ENCODE results near the gene OSBPL8.

The OSBPL8 gene

GRCh38 chr12:76555797-76556196 lies 3.8 kb downstream of the OSBPL8 start:
- peaks cover 4% of the 10 kb centered on the region for H3K4me1 ChIP-seq (ENCODE audit: control insufficient read depth, insufficient read depth, low read length)
- no peaks in the 10 kb centered on the region for H3K36me3 ChIP-seq (ENCODE audit: control insufficient read depth in 2 of 2, insufficient read depth in 2 of 2, low read length in 2 of 2)
- no peak overlapping the region for H3K27ac ChIP-seq (ENCODE audit: low read length)
- H3K4me3 ChIP-seq (ENCODE audit: low read length in 2 of 2) = no peak overlapping the region
- H3K9ac ChIP-seq (ENCODE audit: low read length in 2 of 2) = no peak overlapping the region
- H3K9me3 ChIP-seq (ENCODE audit: control insufficient read depth in 2 of 2, low read length in 2 of 2) = no peaks in the 10 kb centered on the region
- no peaks in the 10 kb centered on the region for H3K27me3 ChIP-seq (ENCODE audit: control insufficient read depth in 1 of 2, insufficient read depth in 2 of 2, low read length in 2 of 2)

GRCh38 chr12:76555231-76555767 lies 4.3 kb downstream of the OSBPL8 start:
- no peak overlapping the region for H3K9ac ChIP-seq (ENCODE audit: low read length in 2 of 2)
- H3K27ac ChIP-seq (ENCODE audit: low read length) = no peak overlapping the region
- H3K27me3 ChIP-seq (ENCODE audit: control insufficient read depth in 1 of 2, insufficient read depth in 2 of 2, low read length in 2 of 2) = no peaks in the 10 kb centered on the region

GRCh38 chr12:76554405-76555230 lies 5.0 kb downstream of the OSBPL8 start:
- no peak overlapping the region for H3K27ac ChIP-seq (ENCODE audit: low read length)
- H3K9me3 ChIP-seq (ENCODE audit: control insufficient read depth in 2 of 2, low read length in 2 of 2) = no peaks in the 10 kb centered on the region

More at GRCh38 chr12:76555231-76555767, 4.3 kb downstream of the OSBPL8 start:
- Histone ChIP-seq H3K4me3 (ENCODE audit: low read length in 2 of 2) (no peak overlapping the region), H3K9me3 (ENCODE audit: control insufficient read depth in 2 of 2, low read length in 2 of 2) (no peaks in the 10 kb centered on the region), H3K4me1 (ENCODE audit: control insufficient read depth, insufficient read depth, low read length) (peaks cover 4% of the 10 kb centered on the region), H3K36me3 (ENCODE audit: control insufficient read depth in 2 of 2, insufficient read depth in 2 of 2, low read length in 2 of 2) (no peaks in the 10 kb centered on the region)

DNA sequence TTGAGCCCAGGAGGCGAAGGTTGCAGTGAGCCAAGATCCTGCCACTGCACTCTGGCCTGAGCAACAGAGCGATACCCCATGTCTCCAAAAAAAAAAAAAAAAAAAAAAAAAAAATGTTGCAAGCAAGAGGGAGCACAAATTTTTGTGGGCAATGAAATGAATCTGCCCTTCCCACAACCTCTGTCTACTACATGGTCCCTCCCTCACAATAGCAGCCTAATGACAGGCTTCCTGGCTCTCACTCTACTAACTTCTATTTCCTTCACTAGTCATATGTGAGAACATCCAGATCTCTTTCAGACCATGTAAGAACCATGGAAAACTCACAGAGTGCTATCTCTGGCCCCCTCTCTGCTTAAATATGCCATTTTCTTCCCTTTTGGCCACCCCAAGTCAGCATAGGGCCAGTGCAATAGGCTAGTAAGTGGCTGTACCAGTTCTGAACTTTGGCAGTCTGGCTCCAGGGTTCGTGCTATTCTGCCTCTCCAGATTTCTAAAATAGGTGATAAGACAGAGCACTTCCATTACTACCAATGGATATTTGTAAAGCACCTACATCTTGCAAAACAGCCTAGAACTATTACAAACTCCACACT lies 7.1 kb downstream of the OSBPL8 start:
- Histone ChIP-seq H3K27me3 (ENCODE audit: control insufficient read depth in 1 of 2, insufficient read depth in 2 of 2, low read length in 2 of 2) (no peaks in the 10 kb centered on the region), H3K4me3 (ENCODE audit: low read length in 2 of 2) (no peak overlapping the region), H3K36me3 (ENCODE audit: control insufficient read depth in 2 of 2, insufficient read depth in 2 of 2, low read length in 2 of 2) (no peaks in the 10 kb centered on the region), H3K9ac (ENCODE audit: low read length in 2 of 2) (no peak overlapping the region), H3K4me1 (ENCODE audit: control insufficient read depth, insufficient read depth, low read length) (no peaks in the 10 kb centered on the region), H3K9me3 (ENCODE audit: control insufficient read depth in 2 of 2, low read length in 2 of 2) (no peaks in the 10 kb centered on the region), H3K27ac (ENCODE audit: low read length) (no peak overlapping the region)

More at GRCh38 chr12:76554405-76555230, 5.0 kb downstream of the OSBPL8 start:
- no peak overlapping the region for H3K9ac ChIP-seq (ENCODE audit: low read length in 2 of 2)
- no peaks in the 10 kb centered on the region for H3K36me3 ChIP-seq (ENCODE audit: control insufficient read depth in 2 of 2, insufficient read depth in 2 of 2, low read length in 2 of 2)
- H3K4me3 ChIP-seq (ENCODE audit: low read length in 2 of 2) = no peak overlapping the region
- H3K27me3 ChIP-seq (ENCODE audit: control insufficient read depth in 1 of 2, insufficient read depth in 2 of 2, low read length in 2 of 2) = no peaks in the 10 kb centered on the region
- H3K4me1 ChIP-seq (ENCODE audit: control insufficient read depth, insufficient read depth, low read length) = peaks cover 2% of the 10 kb centered on the region

DNA sequence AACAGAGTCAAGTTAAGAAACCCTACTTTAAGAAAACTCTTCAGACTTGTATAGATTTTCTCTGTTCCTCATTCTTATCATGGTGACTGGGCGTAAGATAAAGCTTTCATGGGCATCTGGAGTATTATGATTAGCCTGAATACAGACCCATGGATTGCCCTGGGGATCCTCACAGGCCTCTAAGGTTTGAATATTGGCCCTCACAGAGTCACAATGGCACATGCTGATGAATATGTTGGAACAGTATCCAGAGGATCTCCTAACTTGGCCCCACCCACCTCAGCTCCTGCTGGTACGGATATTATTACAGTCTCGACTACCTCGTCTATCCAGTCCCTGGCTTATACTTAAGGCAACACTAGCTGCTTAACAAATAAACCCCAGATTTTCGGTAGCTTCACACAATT lies 8.1 kb downstream of the OSBPL8 start:
- Histone ChIP-seq H3K36me3 (ENCODE audit: control insufficient read depth in 2 of 2, insufficient read depth in 2 of 2, low read length in 2 of 2) (no peaks in the 10 kb centered on the region), H3K4me3 (ENCODE audit: low read length in 2 of 2) (no peak overlapping the region), H3K27ac (ENCODE audit: low read length) (no peak overlapping the region), H3K4me1 (ENCODE audit: control insufficient read depth, insufficient read depth, low read length) (no peaks in the 10 kb centered on the region), H3K9ac (ENCODE audit: low read length in 2 of 2) (no peak overlapping the region), H3K9me3 (ENCODE audit: control insufficient read depth in 2 of 2, low read length in 2 of 2) (no peaks in the 10 kb centered on the region), H3K27me3 (ENCODE audit: control insufficient read depth in 1 of 2, insufficient read depth in 2 of 2, low read length in 2 of 2) (no peaks in the 10 kb centered on the region)

- Histone ChIP-seq H3K36me3 (ENCODE audit: control insufficient read depth in 2 of 2, insufficient read depth in 2 of 2, low read length in 2 of 2) (no peaks in the 10 kb centered on the region), H3K4me3 (ENCODE audit: low read length in 2 of 2) (no peak overlapping the region), H3K27me3 (ENCODE audit: control insufficient read depth in 1 of 2, insufficient read depth in 2 of 2, low read length in 2 of 2) (no peaks in the 10 kb centered on the region), H3K9ac (ENCODE audit: low read length in 2 of 2) (no peak overlapping the region), H3K4me1 (ENCODE audit: control insufficient read depth, insufficient read depth, low read length) (no peaks in the 10 kb centered on the region), H3K27ac (ENCODE audit: low read length) (no peak overlapping the region), H3K9me3 (ENCODE audit: control insufficient read depth in 2 of 2, low read length in 2 of 2) (no peaks in the 10 kb centered on the region)
These were observed 10.4 kb downstream of the OSBPL8 start for GRCh38 chr12:76549131-76549530.

GRCh38 chr12:76548222-76548837 lies 11.2 kb downstream of the OSBPL8 start:
- no peak overlapping the region for H3K27ac ChIP-seq (ENCODE audit: low read length)
- no peaks in the 10 kb centered on the region for H3K4me1 ChIP-seq (ENCODE audit: control insufficient read depth, insufficient read depth, low read length)
- no peaks in the 10 kb centered on the region for H3K9me3 ChIP-seq (ENCODE audit: control insufficient read depth in 2 of 2, low read length in 2 of 2)
- H3K9ac ChIP-seq (ENCODE audit: low read length in 2 of 2) = no peak overlapping the region
- no peaks in the 10 kb centered on the region for H3K36me3 ChIP-seq (ENCODE audit: control insufficient read depth in 2 of 2, insufficient read depth in 2 of 2, low read length in 2 of 2)
- H3K4me3 ChIP-seq (ENCODE audit: low read length in 2 of 2) = no peak overlapping the region
- H3K27me3 ChIP-seq (ENCODE audit: control insufficient read depth in 1 of 2, insufficient read depth in 2 of 2, low read length in 2 of 2) = no peaks in the 10 kb centered on the region

DNA sequence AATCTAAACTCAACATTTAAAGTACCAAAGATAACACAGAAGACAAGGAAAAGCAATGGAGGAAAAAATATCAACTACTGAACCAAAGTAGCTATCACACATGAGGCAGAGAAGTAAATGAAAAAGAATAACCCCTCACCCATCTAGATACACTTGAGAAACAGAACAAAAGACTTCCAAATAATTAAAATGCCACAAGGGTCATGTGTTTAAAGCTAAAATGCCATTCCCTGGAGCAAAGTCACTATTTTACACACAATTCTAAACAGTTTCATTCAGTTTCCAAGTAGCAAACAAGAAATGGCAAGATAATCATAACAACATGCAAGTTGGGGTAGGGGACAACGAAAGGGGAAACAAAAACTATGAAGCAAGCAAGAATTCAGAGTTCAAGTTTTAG lies 12.0 kb downstream of the OSBPL8 start:
- no peaks in the 10 kb centered on the region for H3K27me3 ChIP-seq (ENCODE audit: control insufficient read depth in 1 of 2, insufficient read depth in 2 of 2, low read length in 2 of 2)
- no peak overlapping the region for H3K9ac ChIP-seq (ENCODE audit: low read length in 2 of 2)
- H3K9me3 ChIP-seq (ENCODE audit: control insufficient read depth in 2 of 2, low read length in 2 of 2) = no peaks in the 10 kb centered on the region
- no peaks in the 10 kb centered on the region for H3K4me1 ChIP-seq (ENCODE audit: control insufficient read depth, insufficient read depth, low read length)
- no peaks in the 10 kb centered on the region for H3K36me3 ChIP-seq (ENCODE audit: control insufficient read depth in 2 of 2, insufficient read depth in 2 of 2, low read length in 2 of 2)
- no peak overlapping the region for H3K4me3 ChIP-seq (ENCODE audit: low read length in 2 of 2)
- H3K27ac ChIP-seq (ENCODE audit: low read length) = no peak overlapping the region

DNA sequence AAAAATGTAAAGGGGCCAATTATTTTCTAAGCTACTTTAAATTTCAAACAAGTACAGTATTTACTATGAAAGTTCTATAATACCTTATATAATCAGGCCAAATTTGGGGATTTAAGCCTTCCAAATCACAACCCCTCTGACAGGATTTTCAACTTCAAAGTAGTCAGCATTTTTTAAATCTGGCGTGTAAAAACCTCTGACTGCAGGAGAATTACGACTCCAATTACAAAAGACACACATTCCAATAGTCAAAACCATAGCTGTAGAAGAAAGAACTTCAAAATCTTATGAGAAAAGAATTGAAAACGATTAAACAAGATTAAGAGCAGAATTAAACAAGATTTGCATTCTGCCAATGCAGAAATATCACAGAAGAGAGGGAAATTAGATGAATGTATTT lies 12.7 kb downstream of the OSBPL8 start:
- Histone ChIP-seq H3K9ac (ENCODE audit: low read length in 2 of 2) (no peak overlapping the region), H3K4me1 (ENCODE audit: control insufficient read depth, insufficient read depth, low read length) (no peaks in the 10 kb centered on the region), H3K27ac (ENCODE audit: low read length) (no peak overlapping the region), H3K4me3 (ENCODE audit: low read length in 2 of 2) (no peak overlapping the region), H3K9me3 (ENCODE audit: control insufficient read depth in 2 of 2, low read length in 2 of 2) (no peaks in the 10 kb centered on the region), H3K36me3 (ENCODE audit: control insufficient read depth in 2 of 2, insufficient read depth in 2 of 2, low read length in 2 of 2) (no peaks in the 10 kb centered on the region), H3K27me3 (ENCODE audit: control insufficient read depth in 1 of 2, insufficient read depth in 2 of 2, low read length in 2 of 2) (no peaks in the 10 kb centered on the region)

- no peaks in the 10 kb centered on the region for H3K4me1 ChIP-seq (ENCODE audit: control insufficient read depth, insufficient read depth, low read length)
- H3K27ac ChIP-seq (ENCODE audit: low read length) = no peak overlapping the region
- H3K9me3 ChIP-seq (ENCODE audit: control insufficient read depth in 2 of 2, low read length in 2 of 2) = no peaks in the 10 kb centered on the region
- no peaks in the 10 kb centered on the region for H3K36me3 ChIP-seq (ENCODE audit: control insufficient read depth in 2 of 2, insufficient read depth in 2 of 2, low read length in 2 of 2)
- H3K9ac ChIP-seq (ENCODE audit: low read length in 2 of 2) = no peak overlapping the region
- no peak overlapping the region for H3K4me3 ChIP-seq (ENCODE audit: low read length in 2 of 2)
- H3K27me3 ChIP-seq (ENCODE audit: control insufficient read depth in 1 of 2, insufficient read depth in 2 of 2, low read length in 2 of 2) = no peaks in the 10 kb centered on the region
These were observed 14.1 kb downstream of the OSBPL8 start for GRCh38 chr12:76545486-76545885.
